Vagina (tissue), 2 donors: ENCODE measurements around the gene TMEM40. TPM values are rescaled to one million over a fixed set of nuclear protein-coding genes. Genes with fewer than 3 reads are reported as not detected.

Experiments
- DNase-seq, 2 donors: peaks; one replicate each; pipeline ENCODE4 v3.0.0-alpha.2; 2017; ENCODE audit errors: extremely low spot score in 2 of 2
- H3K27ac ChIP-seq: fragments of 200-600 bp; sonication (generic); one replicate; pipeline ENCODE4 v1.5.1; 2019
- H3K27me3 ChIP-seq: fragments of 200-600 bp; sonication (generic); one replicate; pipeline ENCODE4 v1.5.1; 2019
- H3K36me3 ChIP-seq, 2 donors: fragments of 200-600 bp; sonication (generic); one replicate each; pipeline ENCODE4 v1.5.1; 2017 to 2019
- H3K4me1 ChIP-seq: fragments of 200-600 bp; sonication (generic); one replicate; pipeline ENCODE4 v1.5.1; 2019
- H3K4me3 ChIP-seq, 2 donors: fragments of 200-600 bp; sonication (generic); 1 replicate in 1 of 2; 2 replicates in 1 of 2; pipeline ENCODE4 v1.5.1; 2016 to 2019
- H3K9me3 ChIP-seq: fragments of 200-600 bp; sonication (generic); one replicate; pipeline ENCODE4 v1.5.1; 2019
- CTCF ChIP-seq, 3 experiments: fragments of 450-650 bp in 2 of 3; fragments of 200-600 bp in 1 of 3; sonication (generic) in 1 of 3; IDR thresholded peaks; one replicate each; pipeline ENCODE4 v1.5.1; 2017 to 2019; ENCODE audit warnings: antibody characterized with exemption in 3 of 3, mild to moderate bottlenecking in 2 of 3, moderate library complexity in 2 of 3
- POLR2A ChIP-seq, 2 donors: fragments of 450-650 bp; IDR thresholded peaks; one replicate each; pipeline ENCODE4 v1.6.1; 2017; ENCODE audit warnings: antibody characterized with exemption in 2 of 2, mild to moderate bottlenecking in 2 of 2, moderate library complexity in 2 of 2
- POLR2AphosphoS5 ChIP-seq, 2 donors: sonication (generic); formaldehyde crosslinking; IDR thresholded peaks; one replicate each; pipeline ENCODE4 v1.9.0; 2017; ENCODE audit warnings: antibody characterized with exemption in 2 of 2, mild to moderate bottlenecking in 2 of 2, low read depth in 1 of 2; ENCODE audit not compliant: insufficient read depth in 1 of 2
- intact Hi-C: fragments of 100-400 bp; cut with DNase I; formaldehyde crosslinking; loops from one replicate; pipeline ENCODE4 v1.15.1; 2023
- total RNA-seq: library from RNA; depleted of rRNA; stranded (reverse); fragments of >200 nt; gene quantifications from one replicate; pipeline ENCODE4 v1.2.3, GENCODE V29; 2016

The TMEM40 gene
- total RNA-seq, 1 donor from 2014 or later, result 31.7 TPM

GRCh38 chr3:12769761-12770160 lies 10.7 kb upstream of the TMEM40 start:
- intact Hi-C loops, result no loop called here
- Histone ChIP-seq H3K4me3 (no peak overlapping the region), H3K27me3 (no peaks in the 10 kb centered on the region), H3K27ac (no peak overlapping the region), H3K4me1 (no peaks in the 10 kb centered on the region), H3K9me3 (no peaks in the 10 kb centered on the region), H3K36me3 (no peaks in the 10 kb centered on the region)
- DNase-seq, result no peak
- no peak for TF ChIP-seq POLR2AphosphoS5 (IDR thresholded peaks at IDR 0.05; ENCODE audit: insufficient read depth in 1 of 2, low read depth in 1 of 2)
- TF ChIP-seq CTCF (IDR thresholded peaks at IDR 0.05), result no peak
- TF ChIP-seq POLR2A (IDR thresholded peaks at IDR 0.05), result no peak

DNA sequence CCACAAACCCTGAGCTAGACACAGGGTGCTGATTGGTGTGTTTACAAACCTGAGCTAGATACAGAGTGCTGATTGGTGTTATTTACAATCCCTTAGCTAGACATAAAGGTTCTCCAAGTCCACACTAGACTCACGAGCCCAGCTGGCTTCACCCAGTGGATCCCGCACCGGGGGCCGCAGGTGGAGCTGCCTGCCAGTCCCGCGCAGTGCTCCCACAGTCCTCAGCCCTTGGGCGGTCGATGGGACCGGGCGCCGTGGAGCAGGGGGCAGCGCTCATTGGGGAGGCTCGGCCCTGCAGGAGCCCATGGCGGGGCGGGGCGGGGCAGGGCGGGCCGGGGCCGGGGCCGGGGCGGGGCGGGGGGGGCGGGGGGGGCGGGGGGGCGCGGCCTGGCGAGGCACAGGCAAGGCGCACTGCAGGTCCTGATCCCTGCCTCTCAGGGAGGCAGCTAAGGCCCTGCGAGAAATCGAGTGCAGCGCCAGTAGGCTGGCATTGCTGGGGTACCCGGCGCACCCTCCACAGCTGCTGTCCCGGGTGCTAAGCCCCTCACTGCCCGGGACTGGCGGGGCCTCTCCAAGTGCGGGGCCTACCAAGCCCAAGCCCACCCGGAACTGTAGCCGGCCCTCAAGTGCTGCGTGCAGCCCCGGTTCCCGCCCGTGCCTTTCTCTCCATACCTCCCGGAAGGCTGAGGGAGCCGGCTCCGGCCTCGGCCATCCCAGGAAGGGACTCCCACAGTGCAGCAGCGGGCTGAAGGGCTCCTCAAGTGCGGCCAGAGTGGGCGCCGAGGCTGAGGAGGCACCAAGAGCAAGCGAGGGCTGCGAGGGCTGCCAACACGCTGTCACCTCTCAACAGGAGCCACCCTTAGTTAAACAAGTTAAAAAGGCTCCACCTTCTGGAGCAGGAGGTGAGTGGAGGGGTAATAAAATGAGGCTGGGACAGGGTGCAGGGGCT lies 9.8 kb upstream of the TMEM40 start:
- Histone ChIP-seq H3K27ac (no peak overlapping the region), H3K36me3 (no peaks in the 10 kb centered on the region), H3K27me3 (no peaks in the 10 kb centered on the region), H3K9me3 (no peaks in the 10 kb centered on the region), H3K4me1 (no peaks in the 10 kb centered on the region), H3K4me3 (no peak overlapping the region)
- DNase-seq, result no peak
- TF ChIP-seq CTCF (IDR thresholded peaks at IDR 0.05) (no peak), POLR2AphosphoS5 (IDR thresholded peaks at IDR 0.05; ENCODE audit: insufficient read depth in 1 of 2, low read depth in 1 of 2) (no peak), POLR2A (IDR thresholded peaks at IDR 0.05) (no peak)
- intact Hi-C loops, result no loop called here

DNA sequence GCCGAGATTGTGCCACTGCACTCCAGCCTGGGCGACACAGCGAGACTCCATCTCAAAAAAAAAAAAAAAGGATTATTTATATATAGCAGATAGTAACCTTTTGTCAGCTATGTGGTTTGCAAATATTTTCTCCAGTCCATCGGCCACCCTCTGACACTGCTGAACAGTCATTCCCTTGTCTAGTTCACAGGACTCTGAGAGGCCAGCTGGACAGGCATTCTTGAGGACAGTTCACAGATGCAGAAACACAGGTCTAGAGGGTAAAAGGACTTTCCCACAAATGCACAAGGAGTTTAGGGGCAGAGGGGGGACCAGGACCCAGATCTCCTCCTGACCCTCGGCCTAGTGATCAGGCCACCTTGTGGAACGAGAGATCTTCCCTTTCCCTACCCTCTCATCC lies 7.5 kb upstream of the TMEM40 start:
- no peak for TF ChIP-seq POLR2A (IDR thresholded peaks at IDR 0.05)

GRCh38 chr3:12764171-12764776 lies 5.2 kb upstream of the TMEM40 start:
- Histone ChIP-seq H3K4me1 (peaks cover 9% of the 10 kb centered on the region), H3K4me3 (no peak overlapping the region), H3K9me3 (no peaks in the 10 kb centered on the region), H3K27me3 (no peaks in the 10 kb centered on the region), H3K36me3 (no peaks in the 10 kb centered on the region), H3K27ac (no peak overlapping the region)
- intact Hi-C loops, result no loop called here
- DNase-seq, result no peak
- no peak for TF ChIP-seq POLR2A (IDR thresholded peaks at IDR 0.05)
- TF ChIP-seq CTCF (IDR thresholded peaks at IDR 0.05), result no peak
- TF ChIP-seq POLR2AphosphoS5 (IDR thresholded peaks at IDR 0.05; ENCODE audit: insufficient read depth in 1 of 2, low read depth in 1 of 2), result no peak

More for the DNA sequence above, 7.5 kb upstream of the TMEM40 start:
- H3K27ac ChIP-seq, result no peak overlapping the region
- no peaks in the 10 kb centered on the region for H3K9me3 ChIP-seq
- DNase-seq, result no peak
- no peaks in the 10 kb centered on the region for H3K36me3 ChIP-seq
- no peaks in the 10 kb centered on the region for H3K27me3 ChIP-seq
- no peak overlapping the region for H3K4me3 ChIP-seq
- intact Hi-C loops, result no loop called here
- H3K4me1 ChIP-seq, result no peaks in the 10 kb centered on the region

DNA sequence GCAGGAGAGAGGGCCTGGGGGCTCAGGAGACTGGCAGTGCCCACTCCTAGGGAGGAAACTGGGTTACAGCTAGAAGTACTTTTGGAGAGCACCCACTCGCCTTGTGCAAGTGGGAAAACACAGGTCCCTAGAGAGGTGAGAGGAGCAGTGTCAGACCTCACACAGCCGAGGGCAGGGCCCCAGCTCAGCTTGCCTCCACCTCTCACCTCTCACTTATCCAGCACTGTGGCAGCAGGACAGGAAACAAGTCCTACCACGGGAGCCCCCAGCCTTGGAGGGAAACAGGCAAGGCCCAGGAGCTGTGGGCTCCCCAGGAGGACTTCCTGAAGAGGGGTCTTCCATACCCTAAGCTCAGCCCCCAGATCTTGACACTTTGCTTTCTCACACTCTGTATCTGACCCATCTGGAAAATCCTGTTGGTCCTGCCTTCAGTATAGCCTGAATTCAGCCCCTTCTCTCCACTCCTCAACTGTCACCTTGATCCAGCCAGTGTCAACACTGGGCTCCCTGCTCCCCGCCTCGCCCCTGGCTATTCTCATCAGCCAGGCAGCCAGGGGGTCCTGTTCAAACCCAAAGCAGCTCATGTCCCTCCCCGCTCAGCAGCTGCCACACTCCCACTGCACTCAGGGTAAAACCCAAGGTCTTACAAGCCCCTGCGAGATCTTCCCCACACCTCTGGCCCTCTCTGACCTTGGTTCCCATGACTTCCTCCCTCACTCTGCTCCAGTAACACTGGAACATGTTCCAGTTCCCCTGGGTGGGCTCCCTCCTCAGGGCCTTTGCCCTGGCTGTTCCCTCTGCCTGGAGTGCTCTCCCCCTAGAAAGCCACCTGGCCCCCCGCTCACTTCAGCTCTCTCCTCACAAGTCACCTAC lies 870 bp upstream of the TMEM40 start:
- Histone ChIP-seq H3K9me3 (no peaks in the 10 kb centered on the region), H3K36me3 (no peaks in the 10 kb centered on the region), H3K27me3 (no peaks in the 10 kb centered on the region), H3K27ac (peak overlapping the region; percentile 86), H3K4me1 (peaks cover 20% of the 10 kb centered on the region), H3K4me3 (no peak overlapping the region)
- intact Hi-C loops, result no loop called here
- DNase-seq, result no peak
- TF ChIP-seq CTCF (IDR thresholded peaks at IDR 0.05) (no peak), POLR2A (IDR thresholded peaks at IDR 0.05) (no peak), POLR2AphosphoS5 (IDR thresholded peaks at IDR 0.05; ENCODE audit: insufficient read depth in 1 of 2, low read depth in 1 of 2) (peak in 1 of 2 donors; percentile 31)
